Activated CD4-positive, alpha-beta T cell treated with anti-CD3 and anti-CD28 coated beads for 48 hours (primary cell): ENCODE data around the gene KRT35.
A peak's percentile ranks its signal among the peaks of the same experiment; 100 is the strongest.

Experiments
- DNase-seq: peaks from one replicate; pipeline ENCODE4 v3.0.0-alpha.2; 2020

The KRT35 gene

DNA sequence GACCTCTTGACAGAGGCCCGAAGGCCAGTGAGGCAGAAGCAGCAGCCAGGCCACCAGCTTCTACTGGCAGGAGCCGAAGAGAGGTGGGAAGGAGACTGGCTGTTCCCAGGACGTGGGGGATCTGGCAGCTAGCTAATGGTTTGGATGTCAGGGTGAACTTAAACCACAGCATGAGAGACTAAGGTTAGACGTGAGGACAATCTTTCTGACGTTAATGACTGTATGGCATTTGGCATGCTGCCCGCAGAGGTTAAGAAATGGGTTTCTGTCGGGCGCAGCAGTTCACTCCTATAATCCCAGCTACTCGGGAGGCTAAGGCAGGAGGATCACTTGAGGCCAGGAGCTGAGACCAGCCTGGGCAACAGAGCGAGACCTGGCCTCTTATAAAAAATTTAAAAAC is 30.8 kb upstream of the KRT35 start:
- no peak for DNase-seq

DNA sequence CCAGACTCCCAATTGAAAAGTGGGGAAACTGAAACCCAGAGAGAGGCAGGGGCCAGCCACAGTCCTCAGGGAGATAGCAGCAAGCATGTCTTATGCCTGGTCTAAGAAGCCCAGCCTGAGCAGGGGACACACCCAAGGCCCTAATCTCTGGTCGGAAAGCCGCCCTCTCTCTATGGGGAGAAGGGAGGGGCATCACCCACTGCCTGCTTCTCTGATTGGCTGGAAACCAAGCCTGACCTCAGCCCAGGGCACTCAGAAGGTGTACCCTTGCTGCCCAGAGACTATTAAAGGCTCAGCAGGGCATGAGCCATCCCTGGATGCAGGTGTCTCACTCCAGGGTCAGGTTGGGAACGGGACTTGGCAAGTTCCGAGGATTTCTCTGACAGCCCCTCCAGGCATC is 30.2 kb upstream of the KRT35 start:
- DNase-seq, result no peak

DNA sequence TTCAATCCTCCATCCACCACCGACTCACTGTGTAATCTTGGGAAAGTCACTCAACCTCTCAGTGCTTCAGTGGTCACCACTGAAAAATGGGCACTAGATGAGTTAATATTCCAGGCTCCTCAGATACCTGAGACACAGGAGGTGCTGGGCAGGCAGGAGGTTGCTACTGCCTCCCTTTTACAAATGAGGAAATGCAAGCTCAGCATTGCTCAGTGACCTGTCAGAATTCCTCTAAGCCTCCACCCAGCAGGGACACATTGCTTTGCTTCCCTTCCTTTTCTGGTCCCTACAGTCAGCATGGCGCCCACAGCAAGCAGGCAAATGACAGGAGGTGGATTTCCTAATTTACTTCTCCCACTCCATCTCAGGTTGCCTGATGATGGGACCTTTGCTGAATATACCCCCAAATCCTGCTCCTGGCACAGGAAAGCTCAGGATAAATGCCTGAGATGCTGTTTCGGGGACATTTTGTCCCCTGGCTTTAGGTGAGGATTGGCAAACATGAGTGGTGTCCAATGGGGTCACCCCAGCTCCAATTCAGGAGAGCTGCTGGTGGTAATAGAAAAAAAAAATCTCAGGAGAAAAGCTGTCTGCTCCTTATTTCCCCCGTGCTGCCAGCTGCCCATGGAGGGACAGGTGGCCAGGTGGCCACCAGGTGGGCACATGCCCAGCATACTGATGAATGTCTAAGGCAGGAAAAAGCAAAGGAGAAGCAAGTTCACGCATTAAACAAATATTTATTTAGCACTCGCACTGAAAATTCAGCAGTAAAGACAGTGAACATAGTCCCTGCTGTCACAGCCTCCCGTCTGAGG is 29.5 kb upstream of the KRT35 start:
- no peak for DNase-seq

DNA sequence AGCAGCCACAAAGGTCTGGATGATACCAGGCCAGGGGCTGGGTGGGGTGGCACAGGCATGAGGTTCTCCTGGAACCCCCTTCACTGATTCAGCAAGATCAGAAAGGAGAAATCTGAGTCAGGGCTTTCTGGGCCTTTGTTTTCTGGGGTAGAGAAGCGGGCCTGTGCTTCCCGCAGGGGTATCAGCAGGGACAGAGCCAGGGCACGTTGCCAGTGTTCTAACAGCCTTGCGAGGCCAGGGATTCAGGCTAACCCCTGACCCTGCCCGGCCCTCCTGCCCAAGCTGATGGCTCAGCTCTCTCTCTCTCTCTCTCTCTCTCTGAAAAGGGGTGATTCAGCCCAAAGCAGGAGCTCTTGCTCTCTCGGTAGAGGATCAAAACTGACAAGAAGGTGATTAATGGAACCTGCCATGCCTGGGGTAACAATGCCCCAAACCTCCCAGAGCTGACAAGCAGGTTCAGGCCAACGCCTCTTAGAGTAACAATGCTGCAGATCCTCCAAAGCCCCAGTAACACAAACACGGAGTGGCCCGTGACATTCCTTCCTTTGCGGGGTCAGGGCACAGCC is 26.4 kb upstream of the KRT35 start:
- DNase-seq, result no peak

DNA sequence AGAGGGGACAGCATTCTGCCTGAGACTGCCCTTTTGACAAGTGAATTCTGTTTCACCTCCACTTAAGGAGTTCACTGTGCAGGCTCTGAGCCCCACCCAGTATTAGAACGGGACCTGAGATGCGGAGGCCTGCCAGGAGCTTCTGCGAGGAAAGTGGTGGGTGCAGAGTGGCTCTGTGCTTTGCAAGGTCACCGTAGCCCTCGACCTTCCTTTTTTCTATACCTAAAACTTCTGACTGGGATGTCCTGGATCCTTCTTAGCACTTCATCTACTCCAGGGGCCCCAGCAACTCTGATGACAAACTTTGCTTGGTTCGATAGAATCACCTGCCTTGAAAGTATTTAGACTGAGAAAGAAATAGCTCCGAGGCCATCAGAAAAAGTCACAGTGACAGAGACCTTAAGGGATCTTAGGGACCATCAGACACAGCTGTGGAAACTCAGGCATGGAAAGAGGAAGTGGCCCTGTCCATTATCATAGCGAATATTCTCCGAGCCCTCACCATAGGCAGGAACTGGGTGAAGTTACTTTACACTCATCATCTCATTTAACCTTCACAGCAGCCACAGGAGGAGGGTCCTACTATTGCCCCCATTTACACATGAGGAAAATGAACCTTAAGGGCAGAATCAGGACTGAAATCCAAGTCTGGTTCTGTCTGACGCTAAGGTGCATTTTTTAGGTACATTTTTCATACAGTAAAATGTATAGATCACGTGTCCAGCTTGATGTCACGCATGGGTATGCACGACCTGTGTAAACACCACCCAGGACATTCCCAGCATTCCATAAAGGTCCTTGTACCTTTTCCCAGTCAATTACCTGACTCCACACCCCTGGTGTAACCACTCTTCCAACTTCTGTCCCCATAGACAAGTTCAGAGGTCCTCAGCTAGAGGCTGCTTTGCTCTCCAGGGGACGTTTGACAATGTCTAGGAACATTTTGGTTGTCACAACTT is 25.1 kb upstream of the KRT35 start:
- DNase-seq, result no peak

DNA sequence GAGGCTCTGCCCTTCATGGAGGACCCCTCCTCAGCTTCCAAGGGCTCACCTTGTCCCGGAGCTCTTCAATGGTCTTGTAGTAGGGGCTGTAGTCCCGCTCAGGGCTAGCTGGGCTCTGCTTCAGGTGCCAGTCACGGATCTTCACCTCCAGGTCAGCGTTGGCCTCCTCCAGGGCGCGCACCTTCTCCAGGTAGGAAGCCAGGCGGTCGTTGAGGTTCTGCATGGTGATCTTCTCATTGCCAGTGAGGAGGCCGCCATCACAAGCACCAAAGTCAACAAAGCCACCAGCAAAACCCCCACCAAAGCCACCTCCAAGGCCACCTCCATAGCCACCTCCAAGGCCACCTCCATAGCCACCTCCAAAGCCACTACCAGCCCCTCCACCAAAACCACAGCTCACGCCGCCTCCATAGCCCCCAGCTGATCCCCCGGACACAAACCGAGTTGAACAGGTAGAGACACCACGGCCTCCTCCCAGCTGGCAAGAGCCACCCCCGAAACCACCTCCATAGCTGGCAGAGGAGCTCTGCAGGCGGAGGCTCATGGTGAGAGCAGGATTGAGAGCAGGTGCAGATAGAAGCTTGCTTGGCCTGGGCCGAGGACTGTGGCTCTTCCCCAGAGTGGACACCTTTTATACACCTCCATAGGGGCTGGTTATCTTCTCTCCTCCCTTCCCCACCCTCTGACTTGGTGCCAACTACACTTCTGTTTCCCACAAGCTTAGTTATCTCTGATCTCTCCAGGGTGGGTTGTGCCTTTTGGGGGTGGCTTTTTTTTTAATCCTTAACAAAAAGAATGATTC is 24.3 kb upstream of the KRT35 start, which contains the start of gene KRT13:
Gene KRT13 (minus strand): TSS at position 606 of the 802 bp plus-strand sequence. CDS start 62 bp downstream, at position 544.
- no peak for DNase-seq

DNA sequence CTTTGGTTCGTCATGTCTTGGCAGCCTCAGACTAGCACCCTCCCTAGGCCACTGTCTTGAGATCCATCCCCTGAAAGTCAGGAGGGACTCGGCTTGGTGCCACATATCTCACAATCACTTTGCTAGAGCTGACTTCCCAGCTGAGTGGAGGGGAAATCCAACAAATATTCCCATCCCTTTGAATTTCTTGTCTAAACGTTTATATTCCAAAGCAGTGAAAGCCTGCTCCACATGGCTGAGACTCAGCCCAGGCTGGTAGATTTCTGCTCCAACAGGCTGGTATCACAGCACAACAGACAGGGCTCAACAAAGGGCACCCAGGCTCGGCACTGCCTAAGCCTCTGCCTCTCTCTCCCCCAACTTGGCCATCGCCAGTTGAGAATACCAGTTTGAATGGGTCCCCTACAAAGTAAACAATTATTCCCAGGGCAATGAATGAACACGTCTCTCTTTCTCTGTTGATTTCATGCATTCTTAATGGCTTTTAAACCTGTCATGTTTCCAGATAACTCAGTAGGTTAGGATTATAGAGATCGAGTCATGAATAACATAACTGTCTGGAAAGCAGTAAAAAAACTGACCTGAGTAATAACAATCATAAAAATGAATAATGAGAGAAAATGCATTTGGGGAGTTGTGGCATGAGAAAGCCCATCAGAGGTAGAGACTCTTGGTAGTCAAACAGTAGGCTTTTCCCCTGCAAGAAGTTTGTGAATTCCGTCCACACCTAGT is 23.5 kb upstream of the KRT35 start:
- no peak for DNase-seq

DNA sequence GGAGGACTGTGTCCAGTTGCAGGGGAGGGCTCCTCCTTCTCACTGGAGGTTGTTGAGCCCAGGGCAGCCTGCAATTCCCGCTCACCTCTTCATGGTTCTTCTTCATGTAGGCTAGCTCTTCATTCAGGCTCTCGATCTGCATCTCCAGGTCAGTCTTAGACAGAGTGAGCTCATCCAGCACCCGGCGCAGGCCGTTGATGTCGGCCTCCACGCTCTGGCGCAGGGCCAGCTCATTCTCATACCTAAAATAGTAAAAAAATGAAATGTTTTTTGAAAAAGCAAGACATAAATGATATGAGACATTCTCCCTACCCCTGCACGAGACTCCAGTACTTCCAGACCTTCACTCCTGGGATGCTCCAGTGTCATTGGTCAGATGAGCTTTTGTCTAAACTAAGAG is 22.3 kb upstream of the KRT35 start:
- DNase-seq, result no peak

DNA sequence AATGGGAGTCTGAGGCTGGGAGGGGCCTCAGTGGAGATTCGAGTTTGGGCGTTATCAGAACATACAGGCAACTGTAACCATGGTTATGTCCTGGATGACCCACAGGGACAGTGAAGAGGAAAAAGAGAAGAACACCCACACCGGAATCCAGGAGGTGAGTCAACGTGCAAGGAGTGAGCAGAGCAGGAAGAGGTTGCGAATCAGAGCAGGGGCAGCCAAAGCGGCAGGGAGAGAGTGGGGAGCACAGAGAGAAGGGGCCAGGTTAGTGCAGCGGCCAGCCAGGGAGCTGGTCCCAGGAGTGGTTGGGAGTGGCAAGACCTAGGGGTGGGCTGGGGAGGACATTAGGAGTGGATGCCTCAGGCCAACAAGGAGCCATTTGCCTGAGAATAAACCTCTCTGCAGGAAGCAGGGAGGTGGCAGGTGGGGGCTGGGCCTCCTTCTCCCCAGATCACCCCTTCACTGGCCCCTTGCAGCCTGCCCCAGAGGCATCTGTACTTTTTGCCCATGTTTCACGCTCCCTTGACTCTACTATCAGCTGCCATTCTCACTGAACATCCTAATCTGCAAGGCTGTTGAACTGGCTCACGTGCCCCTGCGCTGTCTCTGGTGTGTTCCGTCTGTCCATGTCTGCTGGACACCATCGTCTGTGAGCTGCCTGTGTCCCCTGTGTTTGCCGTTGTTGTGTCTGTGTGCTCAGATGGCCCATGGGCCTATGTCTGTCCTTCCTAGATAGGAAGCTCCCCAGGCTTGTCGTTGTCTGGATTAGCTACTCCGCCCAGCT is 19.4 kb upstream of the KRT35 start:
- DNase-seq, result no peak

DNA sequence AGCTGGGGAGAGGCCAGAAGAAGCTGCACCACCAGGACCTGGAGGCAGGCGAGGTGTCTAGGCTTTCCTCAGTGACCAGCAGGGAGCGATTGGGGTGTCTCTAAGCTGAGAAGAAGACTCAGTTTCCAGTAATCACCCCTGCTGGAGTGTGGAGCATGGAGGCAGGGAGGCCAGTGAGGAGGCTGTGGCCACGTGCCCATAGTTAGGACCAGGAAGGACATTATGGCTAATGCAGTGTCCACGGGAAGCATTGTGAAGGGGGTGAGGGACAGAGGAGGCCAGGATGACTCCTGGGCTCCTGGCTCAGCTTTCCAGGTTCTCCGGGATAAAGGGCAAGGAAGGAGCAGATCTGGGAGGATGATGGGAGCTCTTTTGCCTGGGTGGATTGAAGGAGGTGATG is 18.8 kb upstream of the KRT35 start:
- DNase-seq, result no peak

DNA sequence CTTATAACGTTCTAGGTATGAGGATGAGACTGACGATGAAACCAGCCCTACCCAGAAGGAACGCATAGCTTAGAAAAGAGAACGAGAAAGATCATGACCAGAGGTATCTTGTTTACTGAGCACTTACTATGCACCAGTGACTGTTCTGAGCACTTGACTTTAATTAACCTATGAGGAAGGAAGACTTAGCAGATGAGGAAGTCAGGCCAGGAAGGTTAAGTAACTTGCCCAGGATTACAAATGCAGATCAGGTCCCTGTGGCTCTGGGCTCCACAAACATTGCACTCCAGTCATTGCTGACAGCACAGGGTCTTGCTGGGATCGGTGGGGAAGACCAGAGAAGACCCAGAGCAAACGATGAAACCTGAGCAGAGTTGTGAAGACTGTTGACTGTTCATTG is 17.3 kb upstream of the KRT35 start:
- DNase-seq, result no peak

DNA sequence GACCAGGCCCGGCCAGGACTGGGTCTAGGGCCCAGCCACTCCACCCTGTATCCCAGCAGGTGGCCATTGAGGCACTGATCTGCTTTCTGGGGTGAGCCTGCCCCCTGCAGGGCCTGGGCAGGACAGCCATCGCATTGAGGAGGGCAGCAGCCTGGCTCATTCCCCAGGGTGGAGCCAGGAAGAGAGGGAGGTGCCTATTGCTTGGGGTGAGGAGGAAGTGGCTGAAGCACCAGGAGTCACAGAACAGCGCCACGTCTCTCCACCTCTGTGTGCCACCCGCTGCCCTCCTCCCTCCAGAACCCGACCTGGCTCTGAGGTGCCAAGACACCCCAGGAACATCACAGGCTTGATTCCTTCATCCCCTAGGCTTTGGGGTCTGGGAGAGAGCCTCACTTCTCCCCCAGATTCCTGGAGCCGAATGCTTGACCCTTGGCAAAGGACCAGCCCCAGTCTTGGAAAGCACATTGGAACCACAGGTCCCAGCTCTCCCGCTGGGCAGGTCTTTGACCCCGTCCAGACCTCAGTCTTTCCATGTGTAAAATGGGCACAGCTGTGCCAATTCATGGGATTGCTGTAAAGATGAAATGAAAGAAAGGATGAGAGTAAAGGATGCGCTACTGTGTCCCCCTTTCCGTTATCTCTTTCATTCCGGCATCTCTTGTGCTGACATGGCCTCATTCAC is 16.0 kb upstream of the KRT35 start:
- peak; percentile 86 for DNase-seq

DNA sequence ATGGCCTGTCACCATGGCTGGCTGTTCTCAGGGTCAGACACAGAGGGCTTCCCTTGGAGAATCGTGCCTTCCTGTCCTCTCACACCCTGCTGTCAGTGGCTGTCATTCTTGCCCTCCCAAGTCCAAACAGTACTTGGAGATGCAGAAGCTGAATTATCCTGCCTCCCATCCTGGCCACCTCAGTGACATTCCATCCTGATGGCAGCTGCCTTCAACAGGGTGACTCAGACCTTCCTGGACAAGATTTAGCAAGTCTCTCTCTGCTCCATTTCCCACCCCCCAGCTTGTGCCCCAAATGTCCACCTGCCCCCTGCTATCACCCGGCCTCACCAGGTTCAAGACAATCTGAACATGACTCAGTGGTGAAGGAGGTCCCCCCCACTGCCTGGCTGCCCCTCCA is 13.6 kb upstream of the KRT35 start:
- DNase-seq, result no peak

DNA sequence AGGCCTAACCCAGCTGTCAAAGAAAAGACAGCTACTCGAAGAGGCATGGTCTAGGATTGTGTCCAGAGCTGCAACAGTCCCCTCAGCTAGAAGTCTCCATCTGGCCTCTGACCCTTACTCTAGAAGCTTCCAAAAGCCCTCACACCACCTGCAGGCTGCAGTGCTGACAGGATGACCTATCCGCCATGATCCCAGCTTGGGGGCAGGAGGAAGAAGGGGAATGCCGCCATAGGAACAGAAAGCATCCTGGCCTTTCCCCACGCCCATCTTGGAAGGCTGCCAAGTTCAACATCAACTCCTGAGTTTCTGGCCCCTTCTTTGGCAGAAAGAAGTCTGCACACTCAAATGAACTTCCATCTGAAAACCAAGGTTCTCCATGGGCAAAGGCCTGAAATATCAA is 11.8 kb upstream of the KRT35 start:
- no peak for DNase-seq

DNA sequence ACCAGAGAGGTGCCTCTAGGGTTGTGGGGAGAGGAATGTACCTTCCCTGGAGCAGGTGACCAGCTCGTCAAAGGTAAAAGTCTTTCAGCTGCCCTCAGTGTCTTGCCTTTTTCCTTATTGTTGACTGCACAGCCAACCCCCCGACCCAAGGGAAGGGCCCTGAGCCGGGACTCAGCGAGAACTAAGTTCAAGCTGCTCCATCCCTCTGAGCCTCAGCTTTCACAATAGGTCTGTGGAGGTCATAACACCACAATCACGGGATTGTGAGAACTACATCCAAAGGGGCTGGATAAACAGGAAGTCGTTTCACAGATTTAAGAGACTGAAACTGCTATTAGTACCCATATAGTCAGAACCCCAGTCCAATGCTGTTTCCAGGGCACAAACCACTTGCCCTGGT is 11.4 kb upstream of the KRT35 start:
- no peak for DNase-seq

DNA sequence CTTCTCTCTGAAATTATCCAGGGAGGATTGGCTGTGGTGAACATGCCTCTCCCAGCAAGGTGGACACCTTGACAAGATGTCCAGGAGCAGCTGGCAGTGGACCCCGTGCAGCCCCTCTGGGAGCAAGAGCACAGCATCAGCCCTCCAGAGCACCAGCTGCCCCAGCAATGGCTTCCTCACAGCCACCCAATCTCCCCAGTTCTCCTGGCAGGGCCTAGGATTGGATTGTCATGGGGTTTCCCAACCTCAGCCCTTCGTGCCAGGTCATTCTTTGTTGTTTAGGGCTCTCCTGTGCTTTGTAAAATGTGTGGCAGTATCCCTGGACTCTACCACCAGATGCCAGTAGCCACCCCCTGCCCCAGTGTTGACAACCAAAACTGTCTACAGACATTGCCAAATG is 10.5 kb upstream of the KRT35 start:
- no peak for DNase-seq

DNA sequence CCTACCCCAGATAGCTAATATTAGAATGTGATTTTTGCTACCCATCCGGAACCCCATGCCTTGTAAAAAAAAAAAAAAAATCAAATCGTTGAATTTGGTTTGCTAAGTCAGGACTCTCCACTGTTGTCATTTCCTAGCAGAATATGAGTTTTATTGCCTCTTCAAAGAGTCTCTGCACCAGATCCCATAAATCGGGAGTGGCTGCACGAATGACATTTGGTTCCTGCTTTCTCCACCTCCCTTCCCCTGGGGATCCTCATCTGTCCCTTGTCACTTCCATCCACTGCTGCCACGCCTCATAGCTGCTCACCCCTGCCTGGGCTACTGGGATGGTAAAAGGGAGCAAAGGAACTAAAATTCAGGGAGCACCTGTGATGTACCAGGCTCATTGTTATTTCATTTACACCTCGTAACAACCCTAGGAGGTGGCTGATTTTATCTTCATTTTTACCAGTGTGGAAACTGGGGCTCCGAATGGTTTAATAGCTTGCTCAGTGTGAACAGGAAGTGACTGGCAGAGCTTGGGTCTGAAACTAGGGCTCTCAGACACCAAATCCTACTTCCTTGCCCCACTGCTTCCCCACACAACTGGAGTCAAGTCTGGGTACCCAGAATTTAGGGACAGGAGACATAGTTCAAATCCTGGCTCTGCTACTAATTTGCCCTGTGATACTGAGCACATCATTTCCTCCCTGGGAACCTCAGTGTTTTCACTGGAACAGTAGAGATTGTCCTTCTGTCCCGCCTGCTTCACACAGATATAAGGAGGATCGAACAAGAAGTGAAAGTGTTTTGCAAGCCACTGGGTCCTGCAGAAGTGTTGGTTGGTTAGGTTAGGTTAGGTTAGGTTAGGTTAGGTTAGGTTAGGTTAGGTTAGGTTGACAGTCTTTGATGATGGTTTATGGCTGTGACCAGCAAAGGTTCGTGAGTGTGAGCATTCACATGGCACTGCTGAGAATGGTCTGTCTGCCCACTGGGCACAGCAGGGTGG is 9.3 kb upstream of the KRT35 start:
- DNase-seq, result no peak

DNA sequence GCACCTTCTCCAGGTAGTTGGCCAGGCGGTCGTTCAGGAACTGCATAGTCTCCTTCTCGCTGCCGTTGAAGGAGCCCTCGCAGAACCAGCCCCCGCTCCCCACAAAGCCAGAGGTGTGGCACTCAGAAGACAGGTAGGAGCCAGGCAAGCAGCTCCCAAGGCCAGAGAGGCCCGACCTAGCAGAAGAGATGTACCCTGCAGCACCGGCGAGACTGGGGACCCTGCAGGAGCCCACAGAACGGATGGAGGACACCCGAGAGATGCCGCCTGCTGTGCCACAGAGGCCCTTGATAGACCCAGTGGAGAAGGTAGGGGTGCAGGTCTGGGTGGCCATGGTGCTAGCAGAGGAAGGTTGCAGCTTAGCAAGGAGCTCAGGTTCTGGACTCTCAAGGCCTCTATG is 8.6 kb upstream of the KRT35 start, which contains the start of gene KRT36:
Gene KRT36 (minus strand): TSS at position 380 of the 400 bp plus-strand sequence. CDS start 46 bp downstream, at position 334.
- DNase-seq, result no peak
